ENCODE data around the gene EVPL. TPM values are rescaled to one million over a fixed set of nuclear protein-coding genes. Genes with fewer than 3 reads are reported as not detected.
A peak's percentile ranks its signal among the peaks of the same experiment; 100 is the strongest.

The EVPL gene
- total RNA-seq, 2 experiments from 2014 or later = 0.16 to 0.34 TPM

GRCh38 chr17:76002100-76002499 is 25.0 kb downstream of the EVPL start:
- ChIA-PET CTCF (interaction anchor here (0.9 to 15.1 kb wide), 8 partner anchors 11 to 156 kb away, joined by 3 to 165 read pairs (median 4); partner anchors contain the start of gene MRPL38), POLR2A (interaction anchor here (1.3 kb wide), 1 partner anchor 22 kb away, joined by 3 read pairs; no protein-coding TSS in a partner anchor)
- H3K4me1 Mint-ChIP-seq (ENCODE audit: low read depth) = peaks cover 6% of the 10 kb centered on the region
- DNase-seq (no peak), ATAC-seq (no peak)
- no peaks in the 10 kb centered on the region for H3K27me3 Mint-ChIP-seq
- no peaks in the 10 kb centered on the region for H3K9me3 Mint-ChIP-seq
- intact Hi-C loops (cut with micrococcal nuclease) = loop anchor here (5.0 kb wide), 1 partner anchor 95 kb away; no protein-coding TSS in a partner anchor
- TF ChIP-seq CTCF (IDR thresholded peaks at IDR 0.05) = no peak
- H3K4me3 Mint-ChIP-seq = no peak overlapping the region
- H3K36me3 Mint-ChIP-seq (ENCODE audit: low read depth) = no peaks in the 10 kb centered on the region
- H3K27ac Mint-ChIP-seq = no peak overlapping the region

- peaks cover 14% of the 10 kb centered on the region for H3K4me1 Mint-ChIP-seq (ENCODE audit: low read depth)
- no peaks in the 10 kb centered on the region for H3K27me3 Mint-ChIP-seq
- DNase-seq (no peak), ATAC-seq (no peak)
- no peaks in the 10 kb centered on the region for H3K9me3 Mint-ChIP-seq
- intact Hi-C loops (cut with micrococcal nuclease) = loop anchor here (5.0 kb wide), 1 partner anchor 94 kb away; no protein-coding TSS in a partner anchor
- no peaks in the 10 kb centered on the region for H3K36me3 Mint-ChIP-seq (ENCODE audit: low read depth)
- no peak within 1 kb of the TSS for H3K27ac Mint-ChIP-seq
- POLR2A ChIA-PET = no interaction called here
- no peak within 1 kb of the TSS for H3K4me3 Mint-ChIP-seq
- CTCF ChIA-PET = interaction anchor here (0.7 to 15.1 kb wide), 23 partner anchors 12 to 279 kb away, joined by 3 to 165 read pairs (median 5); partner anchors contain the start of genes ACOX1, FBF1, MRPL38 and TEN1
- TF ChIP-seq CTCF (IDR thresholded peaks at IDR 0.05) = peak; percentile 56
These were observed 26.2 kb downstream of the EVPL start, which contains the start of gene CDK3 for GRCh38 chr17:76000755-76001521. CDK3 (plus strand) TSS chr17:76000855; CDS start chr17:76001426, 571 bp downstream.

GRCh38 chr17:76000016-76000754 is 26.9 kb downstream of the EVPL start:
- intact Hi-C loops (cut with micrococcal nuclease) = loop anchor here (5.0 kb wide), 1 partner anchor 93 kb away; no protein-coding TSS in a partner anchor
- no peak overlapping the region for H3K27ac Mint-ChIP-seq
- peak; percentile 83 for DNase-seq
- H3K27me3 Mint-ChIP-seq = no peaks in the 10 kb centered on the region
- POLR2A ChIA-PET = interaction anchor here (1.2 kb wide), 1 partner anchor 54 kb away, joined by 5 read pairs; no protein-coding TSS in a partner anchor
- peak; percentile 86 for TF ChIP-seq CTCF (IDR thresholded peaks at IDR 0.05)
- H3K4me3 Mint-ChIP-seq = no peak overlapping the region
- H3K36me3 Mint-ChIP-seq (ENCODE audit: low read depth) = no peaks in the 10 kb centered on the region
- CTCF ChIA-PET = interaction anchor here (0.6 to 15.1 kb wide), 30 partner anchors 9 to 351 kb away, joined by 3 to 165 read pairs (median 4); partner anchors contain the start of genes ACOX1, FBF1, MRPL38 and TEN1
- no peaks in the 10 kb centered on the region for H3K9me3 Mint-ChIP-seq
- peaks cover 14% of the 10 kb centered on the region for H3K4me1 Mint-ChIP-seq (ENCODE audit: low read depth)
- ATAC-seq = peak; percentile 93

- intact Hi-C loops (cut with micrococcal nuclease) = no loop called here
- Mint-ChIP-seq H3K9me3 (no peaks in the 10 kb centered on the region), H3K27me3 (no peaks in the 10 kb centered on the region), H3K27ac (no peak overlapping the region), H3K36me3 (ENCODE audit: low read depth) (no peaks in the 10 kb centered on the region), H3K4me1 (ENCODE audit: low read depth) (peaks cover 14% of the 10 kb centered on the region), H3K4me3 (no peak overlapping the region)
- DNase-seq (no peak), ATAC-seq (no peak)
- POLR2A ChIA-PET = no interaction called here
- no peak for TF ChIP-seq CTCF (IDR thresholded peaks at IDR 0.05)
- CTCF ChIA-PET = interaction anchor here (1.0 to 15.1 kb wide), 5 partner anchors 7 to 282 kb away, joined by 6 to 165 read pairs (median 19); partner anchors contain the start of gene MRPL38
These were observed 28.7 kb downstream of the EVPL start for GRCh38 chr17:75998327-75998795.

Measured in activated CD8-positive, alpha-beta T cell treated with anti-CD3 and anti-CD28 coated beads for 36 hours (primary cell).